Heart right ventricle (tissue), 16 donors: ENCODE results near the gene ZCCHC8. TPM values are rescaled to one million over a fixed set of nuclear protein-coding genes. Genes with fewer than 3 reads are reported as not detected.

Experiments
- ATAC-seq, 8 donors: fragments of 200-7000 bp; cut with Tn5 transposase; one replicate each; pipeline ENCODE4 v1.9.1; 2020; ENCODE audit warnings: mild to moderate bottlenecking in 8 of 8, moderate library complexity in 8 of 8, moderate number of reproducible peaks in 1 of 8
- DNase-seq, 2 donors: peaks; one replicate each; pipeline ENCODE4 v3.0.0-alpha.2; 2020
- H3K27ac ChIP-seq, 10 donors: fragments of 200-600 bp; sonication (generic) in 2 of 10; one replicate each; pipeline versions ENCODE4 v1.5.0 to v1.8.0; 2020 to 2022; ENCODE audit warnings: mild to moderate bottlenecking in 3 of 10
- H3K27me3 ChIP-seq, 7 donors: fragments of 200-600 bp; one replicate each; pipeline ENCODE4 v1.8.0; 2021 to 2022; ENCODE audit warnings: mild to moderate bottlenecking in 2 of 7
- H3K36me3 ChIP-seq, 9 donors: fragments of 200-600 bp; sonication (generic) in 1 of 9; one replicate each; pipeline versions ENCODE4 v1.5.0 to v1.8.0; 2020 to 2022; ENCODE audit warnings: mild to moderate bottlenecking in 2 of 9
- H3K4me1 ChIP-seq, 9 donors: fragments of 200-600 bp; sonication (generic) in 1 of 9; one replicate each; pipeline versions ENCODE4 v1.5.0 to v1.8.0; 2020 to 2022; ENCODE audit warnings: mild to moderate bottlenecking in 4 of 9
- H3K4me3 ChIP-seq, 10 donors: fragments of 200-600 bp; sonication (generic) in 2 of 10; one replicate each; pipeline versions ENCODE4 v1.5.0 to v1.8.0; 2020 to 2022; ENCODE audit warnings: mild to moderate bottlenecking in 7 of 10, moderate library complexity in 2 of 10
- H3K9me3 ChIP-seq, 11 donors: fragments of 200-600 bp in 10 of 11; sonication (generic) in 2 of 11; one replicate each; pipeline versions ENCODE4 v1.5.0 to v1.8.0; 2013 to 2022; ENCODE audit warnings: mild to moderate bottlenecking in 2 of 11, control low read depth in 1 of 11, moderate library complexity in 1 of 11
- WGBS, 2 donors: extraction: QIAGEN DNeasy Blood & Tissue Kit; methylation state at CpG; one replicate each; pipeline ENCODE4 v1.1.7; 2013; ENCODE audit warnings: inconsistent platforms in 1 of 2; 5-methylcytosine and 5-hydroxymethylcytosine counted together
- intact Hi-C, 10 donors: fragments of 100-400 bp; cut with DNase I; formaldehyde crosslinking; loops; one replicate each; pipeline versions ENCODE4 v1.11.1 to v1.14.2; 2022
- polyA plus RNA-seq, 2 donors: library from polyadenylated mRNA; stranded (reverse); fragments of 200-250 nt; gene quantifications; one replicate each; pipeline ENCODE4 v1.2.3, GENCODE V29; 2013
- total RNA-seq, 10 donors: library from RNA; stranded (reverse); fragmentation: NEBNext Ultra II Directional in 3 of 10; extraction: Animal tissue kit (Norgen Biotek cat#: 25700) in 3 of 10; gene quantifications; one replicate each; pipeline versions ENCODE4 v1.2.1 to v1.2.4, GENCODE V29; 2021 to 2023
- TF ChIP-seq, protein P1 (sequence below), 9 donors: fragments of 200-600 bp; sonication (generic) in 2 of 9; IDR thresholded peaks; one replicate each; pipeline versions ENCODE4 v1.5.0 to v1.8.0; 2021 to 2022; ENCODE audit warnings: antibody characterized with exemption in 9 of 9, mild to moderate bottlenecking in 5 of 9, moderate library complexity in 1 of 9
- donor health status: Arrhythmogenic right ventricular cardiomyopathy.
- donor health status: ischemic (EF 13 %, LVEDD 7.1; RV severe dilation, severe dysfunction).
- donor health status: healthy with polysubstance abuse.
- donor health status: DM: no; HTN: yes; CAD: no.
- donor health status: DM: no; HTN: no; CAD: no.
- donor health status: ischemic (EF 25% LVEDD 6.9; RV normal size, moderate dysfunction).
- donor health status: ischemic (EF 25% LVEDD 5.7; RV mildly dilated, moderate dysfunction).
- donor health status: healthy.
- donor health status: DM: yes; HTN: yes; CAD: no.
- donor health status: Ischemic cardiomyopathy.
- donor health status: ischemic (EF 35%, LVEDD 5.7; RV mildly dilated, moderate dysfunction).
- donor health status: nonischemic (EF 11% LVEDD 7.7; RV severe dilation, severe dysfunction).
- donor health status: DM: yes; HTN: yes; CAD: no.
- donor health status: PGD.
- donor health status: ischemic (EF 29% LVEDD 5.4; RV normal size, mild dysfunction).
- donor health status: nonischemic (EF 23%, LVEDD 6.1; RV moderate dilation, normal function).

ZCCHC8 gene
- total and polyA plus RNA-seq, 12 donors = 7.5 to 29.6 (median 9.2) TPM

DNA sequence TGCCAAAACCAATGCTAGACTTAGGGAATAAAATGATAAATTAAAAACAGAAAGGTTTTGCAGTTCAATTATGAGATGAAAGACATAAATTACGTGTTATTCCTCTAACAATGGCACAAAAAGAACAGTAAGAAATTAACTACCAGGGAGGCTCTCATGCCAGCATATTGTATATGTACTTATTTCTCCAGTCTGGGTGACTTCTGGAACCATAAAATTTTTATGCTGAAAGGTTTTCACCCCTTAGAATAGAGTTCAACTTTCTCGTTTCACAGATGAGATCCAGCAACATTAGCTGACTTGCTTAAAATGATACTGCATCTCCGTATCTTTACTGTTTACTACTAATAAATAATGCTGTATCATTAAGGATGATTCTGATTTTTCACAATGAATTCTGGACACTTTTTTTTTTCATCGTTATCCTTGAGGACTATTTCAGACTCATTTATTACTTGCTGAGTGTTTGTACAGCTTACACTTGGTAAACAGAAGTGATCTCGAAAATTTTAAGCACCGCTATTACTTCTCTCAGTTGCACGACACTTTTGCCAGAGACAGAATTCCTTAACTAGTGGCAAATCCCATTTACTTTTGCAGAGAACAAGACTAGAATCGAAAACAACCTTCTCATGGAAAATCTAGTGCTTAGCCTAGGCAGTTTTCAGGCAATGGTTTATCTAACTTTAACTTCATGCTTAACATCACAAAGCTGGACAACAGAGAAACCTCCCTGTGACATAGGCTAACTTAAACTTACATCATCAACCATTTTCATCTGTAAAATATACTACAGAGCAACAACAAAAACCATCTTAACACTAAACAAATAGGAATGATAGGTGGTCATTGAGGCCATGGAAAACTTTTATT is 23.4 kb upstream of the ZCCHC8 start:
- Histone ChIP-seq H3K27me3 (no peaks in the 10 kb centered on the region), H3K4me1 (peaks cover 6 to 70% (median 54%) of the 10 kb centered on the region in 9 donors), H3K36me3 (peaks cover 0 to 59% (median 27%) of the 10 kb centered on the region in 9 donors), H3K27ac (peak overlapping the region in 4 of 10 donors; percentile 14 to 81 (median 46)), H3K9me3 (no peaks in the 10 kb centered on the region), H3K4me3 (peak overlapping the region in 9 of 10 donors; percentile 26 to 90 (median 71))
- DNase-seq (no peak), ATAC-seq (no peak)
- WGBS, 2 donors = 15 to 21% methylated on average over 8 of the region's 8 CpGs
- intact Hi-C loops = loop anchor here in 4 of 10 donors (2.0 to 10.0 kb wide), 2 partner anchors 19 to 231 kb away; partner anchors contain the start of gene DENR (in 4 of the 4)
- TF ChIP-seq, protein P1, sequence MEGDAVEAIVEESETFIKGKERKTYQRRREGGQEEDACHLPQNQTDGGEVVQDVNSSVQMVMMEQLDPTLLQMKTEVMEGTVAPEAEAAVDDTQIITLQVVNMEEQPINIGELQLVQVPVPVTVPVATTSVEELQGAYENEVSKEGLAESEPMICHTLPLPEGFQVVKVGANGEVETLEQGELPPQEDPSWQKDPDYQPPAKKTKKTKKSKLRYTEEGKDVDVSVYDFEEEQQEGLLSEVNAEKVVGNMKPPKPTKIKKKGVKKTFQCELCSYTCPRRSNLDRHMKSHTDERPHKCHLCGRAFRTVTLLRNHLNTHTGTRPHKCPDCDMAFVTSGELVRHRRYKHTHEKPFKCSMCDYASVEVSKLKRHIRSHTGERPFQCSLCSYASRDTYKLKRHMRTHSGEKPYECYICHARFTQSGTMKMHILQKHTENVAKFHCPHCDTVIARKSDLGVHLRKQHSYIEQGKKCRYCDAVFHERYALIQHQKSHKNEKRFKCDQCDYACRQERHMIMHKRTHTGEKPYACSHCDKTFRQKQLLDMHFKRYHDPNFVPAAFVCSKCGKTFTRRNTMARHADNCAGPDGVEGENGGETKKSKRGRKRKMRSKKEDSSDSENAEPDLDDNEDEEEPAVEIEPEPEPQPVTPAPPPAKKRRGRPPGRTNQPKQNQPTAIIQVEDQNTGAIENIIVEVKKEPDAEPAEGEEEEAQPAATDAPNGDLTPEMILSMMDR (IDR thresholded peaks at IDR 0.05) = no peak

DNA sequence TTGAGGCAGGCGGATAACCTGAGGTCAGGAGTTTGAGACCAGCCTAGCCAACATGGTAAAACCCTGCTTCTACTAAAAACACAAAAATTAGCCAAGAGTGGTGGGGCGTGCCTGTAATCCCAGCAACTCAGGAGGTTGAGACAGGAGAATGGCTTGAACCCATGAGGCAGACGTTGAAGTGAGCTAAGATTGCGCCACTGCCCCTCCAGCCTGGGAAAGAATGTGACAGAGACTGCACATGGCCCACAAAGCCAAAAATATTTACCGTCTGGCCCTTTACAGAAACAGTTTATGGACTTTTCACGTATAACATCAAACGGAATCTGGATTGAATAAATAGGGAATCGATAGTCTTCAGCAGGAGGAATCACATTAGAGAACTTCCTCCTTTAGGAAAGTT is 22.5 kb upstream of the ZCCHC8 start:
- TF ChIP-seq, protein P1 (IDR thresholded peaks at IDR 0.05) = no peak
- no peak for ATAC-seq
- Histone ChIP-seq H3K27me3 (no peaks in the 10 kb centered on the region), H3K4me3 (peak overlapping the region in 5 of 10 donors; percentile 71 to 90 (median 84)), H3K36me3 (peaks cover 0 to 67% (median 35%) of the 10 kb centered on the region in 9 donors), H3K9me3 (no peaks in the 10 kb centered on the region), H3K27ac (peak overlapping the region in 2 of 10 donors; percentile 14 to 42), H3K4me1 (peaks cover 6 to 71% (median 51%) of the 10 kb centered on the region in 9 donors)
- no peak for DNase-seq
- WGBS, 2 donors = 45 to 46% methylated on average over 8 of the region's 8 CpGs
- intact Hi-C loops = loop anchor here in 4 of 10 donors (2.0 to 10.0 kb wide), 2 partner anchors 18 to 232 kb away; partner anchors contain the start of gene DENR (in 4 of the 4)

DNA sequence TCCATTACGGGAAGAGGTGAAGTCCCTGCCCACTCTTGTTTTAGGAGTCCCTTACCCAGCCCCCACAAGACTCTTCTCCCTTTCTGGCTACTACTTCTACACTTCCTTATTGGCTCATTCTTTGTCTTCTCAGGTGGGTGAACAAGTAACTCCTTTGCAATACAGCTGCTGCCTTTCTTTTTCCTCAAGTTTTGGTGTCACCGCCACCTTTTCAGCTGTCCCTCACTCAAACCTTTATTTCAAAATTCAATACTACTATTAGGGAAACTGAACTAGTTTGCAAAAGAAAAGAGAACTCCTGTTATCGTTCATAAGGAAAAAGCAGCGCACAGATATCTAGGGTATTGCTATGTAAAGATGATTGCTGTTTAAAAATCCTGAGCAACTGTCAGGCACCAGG is 19.9 kb upstream of the ZCCHC8 start:
- H3K4me1 ChIP-seq = peaks cover 0 to 61% (median 42%) of the 10 kb centered on the region in 9 donors

GRCh38 chr12:122519418-122519817 is 18.7 kb upstream of the ZCCHC8 start:
- Histone ChIP-seq H3K27ac (no peak overlapping the region), H3K9me3 (no peaks in the 10 kb centered on the region), H3K4me3 (no peak overlapping the region), H3K36me3 (peaks cover 0 to 97% (median 72%) of the 10 kb centered on the region in 9 donors), H3K4me1 (peaks cover 0 to 50% (median 31%) of the 10 kb centered on the region in 9 donors), H3K27me3 (no peaks in the 10 kb centered on the region)
- ATAC-seq (no peak), DNase-seq (no peak)
- WGBS, 2 donors = 83 to 90% methylated on average over 1 of the region's 1 CpG
- TF ChIP-seq, protein P1 (IDR thresholded peaks at IDR 0.05) = no peak
- intact Hi-C loops = no loop called here

More for the DNA sequence above, 19.9 kb upstream of the ZCCHC8 start:
- no peak for DNase-seq
- WGBS, 2 donors = 90 to 94% methylated on average over 4 of the region's 4 CpGs
- Histone ChIP-seq H3K36me3 (peaks cover 0 to 93% (median 59%) of the 10 kb centered on the region in 9 donors), H3K27ac (no peak overlapping the region), H3K27me3 (no peaks in the 10 kb centered on the region), H3K9me3 (no peaks in the 10 kb centered on the region), H3K4me3 (no peak overlapping the region)
- intact Hi-C loops = loop anchor here in 4 of 10 donors (10.0 kb wide), 1 partner anchor 234 kb away; the partner anchor contains the start of gene DENR (in 4 of the 4)
- ATAC-seq = no peak
- TF ChIP-seq, protein P1 (IDR thresholded peaks at IDR 0.05) = no peak
